GM21526 (cell line): ENCODE data around the gene ADCYAP1R1.

Experiments
- ATAC-seq: cut with Tn5 transposase; IDR thresholded peaks from one replicate; pipeline ENCODE4 v1.9.1; 2021; ENCODE audit warnings: moderate library complexity; ENCODE audit not compliant: unreplicated experiment, low FRiP score

The ADCYAP1R1 gene

DNA sequence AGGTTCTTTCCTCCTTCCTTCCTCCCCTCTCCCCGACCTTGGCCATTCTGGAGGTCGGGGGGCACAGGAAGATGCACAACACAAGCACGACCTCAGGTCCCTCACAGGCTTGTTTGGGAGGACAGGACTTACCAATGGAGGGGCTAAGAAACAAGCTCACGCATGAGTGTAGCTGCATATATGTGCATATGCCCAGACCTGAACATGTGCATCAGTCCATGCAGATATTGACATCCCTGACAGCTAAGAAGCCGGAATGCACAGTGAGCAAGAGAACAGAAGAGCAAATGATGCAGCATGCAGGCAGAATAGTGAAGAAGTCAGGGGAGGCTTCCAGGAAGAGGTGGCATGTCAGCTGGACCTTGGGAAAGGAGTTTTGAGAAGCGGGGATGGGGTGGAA lies 28.7 kb downstream of the ADCYAP1R1 start:
- no peak for ATAC-seq

DNA sequence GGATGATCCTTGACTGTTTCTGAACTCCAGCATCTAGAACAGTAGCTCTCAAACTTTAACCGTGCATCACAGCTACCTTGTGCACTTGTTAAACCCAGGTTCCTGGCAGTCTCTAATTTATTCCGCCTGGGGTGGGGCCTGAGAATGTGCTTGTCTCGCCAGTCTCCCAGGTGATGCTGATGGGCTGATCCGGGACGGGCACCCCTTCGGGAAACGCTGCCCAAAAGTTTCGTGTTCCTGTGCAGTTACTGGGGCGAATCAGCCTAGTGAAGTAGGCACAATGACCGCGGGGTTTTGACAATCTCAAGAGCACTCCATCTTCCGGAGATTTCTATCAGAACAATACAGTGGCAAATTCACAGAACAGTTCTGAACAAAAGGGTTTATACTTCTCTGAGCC lies 29.9 kb downstream of the ADCYAP1R1 start:
- no peak for ATAC-seq

DNA sequence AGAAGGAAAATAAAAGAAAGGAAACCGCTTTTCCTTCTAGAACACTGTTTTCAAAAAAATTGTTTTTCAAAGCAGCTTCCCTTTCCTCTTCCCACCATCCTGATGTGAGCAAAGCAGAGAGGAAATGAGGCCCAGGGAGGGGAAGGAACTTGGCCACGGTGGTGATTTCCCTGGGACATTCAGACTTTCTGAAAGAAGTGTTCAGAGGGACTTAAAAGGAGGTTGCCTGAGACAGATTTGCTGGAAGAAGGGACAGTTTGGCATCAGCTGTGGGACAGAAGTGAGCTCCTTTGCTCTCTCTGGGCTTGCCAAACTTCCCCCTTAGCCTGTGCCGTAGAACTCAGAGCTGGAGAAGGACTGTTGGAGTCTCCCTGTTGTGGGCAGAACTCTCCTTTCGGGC lies 30.3 kb downstream of the ADCYAP1R1 start:
- ATAC-seq = no peak

DNA sequence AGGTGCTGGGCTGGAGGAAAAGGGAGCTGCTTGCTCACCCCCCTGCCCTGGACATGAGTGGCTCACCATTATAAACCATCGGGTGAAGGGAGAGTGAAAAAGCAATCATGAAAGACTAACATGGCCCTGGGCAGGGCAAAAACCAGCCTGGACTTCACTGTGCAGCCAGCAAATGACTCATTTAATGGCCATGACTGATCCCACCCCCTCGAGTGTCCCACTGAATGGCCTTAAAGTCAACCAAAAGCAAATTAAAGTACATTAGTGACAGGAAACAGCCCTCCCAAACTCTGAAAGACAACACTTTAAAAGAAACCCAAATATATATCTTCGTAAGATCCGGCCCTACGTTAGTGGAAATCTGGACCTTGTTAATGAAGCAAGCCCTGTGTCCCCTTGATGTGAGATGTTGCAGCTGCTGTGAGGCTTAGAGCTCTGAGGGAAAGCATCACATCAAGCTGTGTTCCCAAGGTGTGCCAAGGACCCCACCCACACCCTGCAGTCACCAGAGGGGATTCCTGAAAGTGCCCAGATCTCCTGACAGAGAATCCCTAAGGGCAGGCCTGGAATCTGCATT lies 31.2 kb downstream of the ADCYAP1R1 start:
- ATAC-seq = no peak

DNA sequence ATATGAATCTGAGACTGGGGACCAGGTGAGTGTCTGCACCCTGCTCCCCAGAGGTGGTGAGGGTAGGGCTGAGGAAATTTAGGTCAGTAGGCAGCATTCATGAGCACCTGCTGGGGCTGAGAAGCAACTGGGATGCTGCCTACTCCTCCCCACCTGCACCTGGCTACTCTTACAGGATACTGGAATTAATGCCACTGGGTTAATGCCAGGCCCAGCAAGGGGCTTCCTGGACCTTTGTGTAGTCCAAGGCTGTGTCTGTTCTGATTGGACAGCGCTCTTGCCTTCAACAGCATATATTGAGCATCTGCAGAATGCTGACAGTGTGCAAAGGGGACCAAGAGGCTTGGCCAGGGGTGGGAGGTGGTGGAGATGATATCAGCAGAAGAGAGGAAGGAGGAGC lies 32.1 kb downstream of the ADCYAP1R1 start:
- no peak for ATAC-seq

DNA sequence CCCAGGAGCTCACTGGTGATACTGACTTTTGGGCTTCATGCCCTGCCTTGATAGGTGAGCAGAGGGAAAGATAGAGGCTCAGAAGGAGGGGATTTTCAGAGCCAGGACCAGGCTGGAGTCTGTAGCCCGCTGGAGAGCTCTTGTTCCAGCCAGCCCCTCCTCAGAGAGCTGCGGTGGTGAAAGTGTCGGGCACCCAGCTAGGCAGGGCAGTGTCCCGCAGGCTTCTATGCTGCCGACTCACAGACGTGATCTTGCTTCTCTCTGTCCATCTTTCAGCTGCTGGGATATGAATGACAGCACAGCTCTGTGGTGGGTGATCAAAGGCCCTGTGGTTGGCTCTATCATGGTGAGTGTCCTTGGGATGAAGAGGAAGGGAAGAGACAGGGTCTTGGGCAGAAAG lies 35.2 kb downstream of the ADCYAP1R1 start:
- ATAC-seq = no peak

DNA sequence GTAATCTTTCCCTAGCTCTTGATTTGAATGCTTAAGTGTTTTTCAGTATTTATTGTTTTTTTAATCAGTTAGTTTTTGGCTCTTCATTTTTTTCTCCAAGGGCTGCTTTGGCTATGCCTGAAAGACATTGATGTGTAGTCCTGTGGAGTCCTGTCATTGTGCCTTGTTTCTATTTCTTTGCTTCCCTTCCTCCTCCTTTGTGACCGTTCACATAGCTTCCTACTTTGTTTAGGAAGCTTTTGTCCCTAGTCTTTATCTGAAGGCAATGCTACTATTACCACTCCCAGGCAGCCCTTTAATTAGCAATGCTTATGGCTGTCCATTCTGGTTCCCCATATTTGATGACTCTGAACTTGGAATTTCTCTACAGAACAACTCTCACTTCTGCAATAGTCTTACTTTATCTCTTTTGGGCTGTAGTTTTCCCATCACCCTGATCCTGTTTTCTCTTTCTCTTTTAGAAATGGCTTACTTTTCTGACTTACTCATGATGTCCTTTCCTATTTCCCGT lies 39.9 kb downstream of the ADCYAP1R1 start:
- ATAC-seq = no peak

DNA sequence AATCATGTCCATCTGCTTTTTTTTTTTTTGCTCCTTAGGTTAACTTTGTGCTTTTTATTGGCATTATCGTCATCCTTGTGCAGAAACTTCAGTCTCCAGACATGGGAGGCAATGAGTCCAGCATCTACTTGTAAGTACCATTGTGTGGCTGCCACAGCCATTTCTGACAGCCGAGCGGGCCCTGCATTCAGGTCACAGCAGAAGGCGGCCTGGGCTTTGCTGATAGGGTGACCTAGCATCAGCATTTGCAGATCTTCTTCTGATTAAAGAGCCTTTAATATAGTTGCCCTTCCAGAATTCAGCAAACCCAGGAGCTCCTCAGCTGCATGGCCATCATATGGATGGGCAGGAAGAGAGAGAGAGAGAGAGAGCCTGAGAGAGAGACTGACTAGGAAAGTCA lies 40.5 kb downstream of the ADCYAP1R1 start:
- no peak for ATAC-seq

DNA sequence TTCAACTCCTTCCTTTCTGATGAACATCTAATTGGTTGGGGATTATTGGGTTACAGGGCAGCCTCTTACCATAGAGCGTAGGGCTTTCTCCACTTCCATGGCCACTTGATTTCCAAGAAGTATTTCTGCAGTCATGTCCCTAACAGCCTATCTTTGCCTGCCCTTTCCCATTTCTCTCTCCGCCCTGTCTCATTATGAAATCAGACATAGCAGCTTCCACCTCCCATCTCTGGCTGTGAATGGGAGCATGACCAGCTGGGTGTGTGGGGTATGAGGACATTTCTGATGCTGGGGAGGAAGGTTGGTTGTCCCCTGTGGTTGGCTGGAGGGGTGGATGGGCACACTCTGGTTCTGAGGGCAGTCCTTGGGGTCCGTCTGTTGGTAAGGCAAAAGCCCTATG lies 41.2 kb downstream of the ADCYAP1R1 start:
- ATAC-seq = no peak

DNA sequence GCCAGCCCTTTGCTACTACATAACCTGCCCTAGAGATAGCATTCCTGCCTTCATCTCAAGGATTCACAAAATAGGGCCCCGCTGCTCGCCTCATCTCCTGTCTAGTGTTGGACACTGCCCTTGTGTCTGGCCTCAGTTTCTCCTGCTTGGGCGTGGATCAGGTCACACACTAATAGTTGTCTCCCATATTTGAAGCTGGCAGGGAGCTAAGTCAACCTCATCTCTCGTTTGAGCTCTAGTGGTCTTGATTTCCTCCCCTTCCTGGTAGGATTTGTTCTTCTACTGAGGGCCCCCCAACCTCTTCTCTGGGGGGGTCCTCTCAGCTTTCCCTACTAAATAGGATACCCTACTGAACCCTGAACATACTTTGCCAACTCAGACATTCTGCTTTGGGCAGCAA lies 42.2 kb downstream of the ADCYAP1R1 start:
- no peak for ATAC-seq

DNA sequence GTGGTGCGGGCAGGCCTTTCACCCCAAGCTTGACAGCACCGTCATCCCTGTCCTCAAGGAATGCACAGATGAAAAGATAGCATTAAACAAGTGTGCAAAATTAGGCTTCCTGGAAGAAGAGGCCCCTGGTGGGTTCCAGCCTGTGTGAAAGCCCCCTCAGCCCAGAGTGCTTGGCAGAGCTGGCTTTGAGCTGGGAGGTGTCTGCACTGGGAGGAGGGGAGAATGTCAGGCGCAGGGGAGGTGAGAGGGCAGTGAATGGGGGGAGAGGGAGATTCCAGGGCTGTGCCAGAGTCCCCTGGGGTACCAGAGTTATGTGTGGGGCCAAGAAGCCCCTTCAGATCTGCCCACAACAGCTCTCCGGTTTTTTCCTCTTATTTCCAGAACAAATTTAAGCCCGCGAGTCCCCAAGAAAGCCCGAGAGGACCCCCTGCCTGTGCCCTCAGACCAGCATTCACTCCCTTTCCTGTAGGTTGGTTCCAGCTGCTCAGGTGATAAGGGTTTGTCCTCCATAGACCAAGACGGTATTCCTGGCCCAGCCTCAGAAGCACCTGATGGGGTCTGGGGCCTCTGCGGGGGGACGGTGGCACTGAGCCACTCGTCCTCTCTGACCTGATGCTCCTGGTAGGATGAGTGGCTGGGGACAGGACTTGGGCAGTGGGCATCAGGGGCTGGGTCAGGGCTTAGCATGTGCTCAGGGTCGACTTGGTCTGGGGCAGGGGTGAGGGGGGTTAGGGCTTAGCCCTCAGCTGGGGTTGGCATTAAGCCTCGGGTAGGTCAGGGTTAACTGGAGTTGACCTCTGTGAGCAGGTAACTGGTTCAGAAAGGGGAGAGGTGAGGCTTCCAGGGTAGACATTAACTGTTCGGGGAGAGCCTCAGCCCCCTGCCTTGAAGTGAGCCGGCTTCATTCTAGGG lies 43.4 kb downstream of the ADCYAP1R1 start:
- no peak for ATAC-seq

DNA sequence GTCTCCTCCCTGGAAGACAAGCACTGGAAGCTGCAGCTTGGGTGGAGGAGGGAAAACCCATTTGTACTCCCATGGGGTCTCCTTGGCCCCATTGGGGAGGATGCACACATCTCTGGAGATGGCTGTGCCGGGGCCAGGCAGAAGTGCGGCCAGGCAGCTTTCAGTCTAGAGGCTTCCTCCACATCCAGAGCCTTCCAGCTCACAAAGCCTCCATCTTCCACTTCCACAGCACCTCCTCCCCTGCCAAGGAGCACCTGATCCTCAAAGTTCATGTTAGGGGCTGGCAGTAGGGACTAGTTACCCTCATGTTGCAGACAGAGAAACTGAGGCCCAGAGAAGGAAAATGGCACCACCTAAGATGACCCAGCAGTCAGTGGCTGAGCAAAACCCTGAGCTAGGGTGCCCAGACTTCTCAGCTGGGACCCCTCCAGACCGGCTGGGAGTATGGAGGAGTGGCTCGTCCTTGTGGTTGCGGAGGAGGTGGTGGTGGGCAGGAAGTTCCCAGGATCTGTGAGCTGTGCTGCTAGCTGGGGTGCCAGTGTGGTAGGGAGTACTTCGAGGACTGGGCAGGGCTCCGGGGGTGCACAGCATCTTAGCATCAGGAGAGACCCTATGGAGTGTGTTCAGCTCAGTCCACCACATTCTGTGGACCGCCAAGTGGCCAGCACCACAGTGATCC lies 44.2 kb downstream of the ADCYAP1R1 start:
- no peak for ATAC-seq

DNA sequence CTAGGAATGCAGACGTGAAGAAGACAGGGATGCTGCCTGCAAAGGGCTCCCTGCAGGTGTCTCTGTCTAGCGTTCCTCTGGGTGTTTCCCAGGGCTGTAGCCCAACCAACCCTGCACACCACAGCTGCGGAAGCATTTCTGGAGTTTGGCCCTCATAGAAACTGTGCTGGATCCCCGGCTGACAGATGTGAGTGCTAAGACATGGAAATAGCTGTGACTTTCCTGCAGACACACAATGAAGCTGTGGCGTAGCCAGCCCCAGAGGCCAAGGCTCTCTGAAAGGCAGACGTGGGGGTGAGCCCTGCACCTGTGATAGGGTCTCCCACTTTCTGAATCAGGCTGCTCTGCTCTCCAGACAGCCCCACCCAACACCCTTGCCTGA lies 44.8 kb downstream of the ADCYAP1R1 start:
- ATAC-seq = no peak

DNA sequence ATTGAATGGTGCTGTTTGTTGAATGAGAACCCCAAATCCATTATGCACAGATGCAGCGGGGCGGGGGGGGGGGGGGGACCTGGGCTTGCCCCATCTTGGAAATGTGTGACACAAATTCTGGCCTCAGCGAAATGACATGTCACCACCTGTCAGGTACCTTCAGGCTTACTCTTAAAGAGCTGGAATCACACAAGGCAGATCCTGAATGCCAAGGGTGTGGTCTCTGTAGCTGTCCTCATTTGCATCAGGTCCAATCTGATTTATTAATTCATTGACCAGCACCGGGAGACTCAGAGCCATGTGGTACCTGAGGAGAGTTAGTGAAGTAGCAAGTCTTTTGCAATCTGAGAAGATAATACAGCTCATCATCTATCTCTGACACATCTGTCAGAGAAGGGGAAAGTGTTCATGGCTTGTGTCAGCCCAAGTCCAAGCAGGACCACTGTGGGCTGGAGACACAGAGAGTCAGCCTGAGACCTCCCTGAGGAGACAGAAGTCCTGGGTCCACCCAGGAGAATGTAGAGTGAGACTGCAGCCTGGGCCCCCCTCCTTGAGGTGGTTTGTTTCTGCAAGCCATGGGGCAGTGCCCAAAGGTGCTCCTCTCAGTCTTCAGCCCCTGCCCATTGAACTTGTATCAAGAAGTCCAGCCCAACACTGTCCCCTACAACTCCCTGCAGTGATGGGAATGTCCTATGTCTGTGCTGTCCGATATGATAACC lies 46.7 kb downstream of the ADCYAP1R1 start:
- no peak for ATAC-seq

DNA sequence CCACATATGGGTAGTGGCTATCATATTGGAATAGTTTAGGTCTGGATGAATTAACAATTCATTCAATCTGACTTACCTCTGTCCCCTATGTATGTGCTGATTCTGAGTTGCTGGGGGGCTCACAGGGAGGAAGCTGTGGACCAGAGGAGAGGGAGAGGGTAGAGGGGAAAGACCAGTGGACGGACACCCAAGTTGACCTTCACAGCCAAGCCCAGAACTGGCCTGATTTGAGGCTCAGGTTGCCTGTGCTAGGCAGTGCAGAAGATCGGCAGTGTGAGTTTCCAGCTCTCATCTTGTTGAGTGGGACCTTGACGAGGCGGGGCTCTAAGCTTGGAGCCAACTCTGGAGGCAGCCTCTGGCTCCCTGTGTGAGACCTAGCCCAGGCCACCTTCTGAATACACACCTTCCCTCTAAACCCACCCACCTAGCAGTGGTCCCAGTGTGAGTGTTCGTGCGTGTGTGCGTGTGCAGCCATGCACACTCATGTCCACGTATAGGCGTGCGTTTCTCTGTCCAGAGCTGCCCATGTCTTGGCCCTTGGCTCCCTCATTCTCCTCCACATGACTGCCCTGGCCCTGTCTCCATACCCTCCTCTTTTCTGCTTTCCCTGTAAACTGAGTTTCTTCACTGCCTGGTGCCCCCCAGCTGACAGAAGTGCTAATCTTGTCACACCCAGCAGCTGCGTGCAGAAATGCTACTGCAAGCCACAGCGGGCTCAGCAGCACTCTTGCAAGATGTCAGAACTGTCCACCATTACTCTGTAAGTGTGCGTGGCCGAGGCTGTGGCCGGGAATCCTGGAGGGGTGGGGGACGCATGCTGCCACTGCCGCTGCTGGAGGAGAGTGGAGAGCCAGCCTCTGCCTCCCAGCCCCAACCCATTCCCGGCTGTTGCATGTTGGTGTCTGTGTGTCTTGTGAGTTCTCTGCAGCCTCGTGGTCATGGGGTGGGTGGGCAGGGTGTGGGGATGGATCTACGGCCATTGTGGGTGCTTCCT lies 47.6 kb downstream of the ADCYAP1R1 start:
- no peak for ATAC-seq

DNA sequence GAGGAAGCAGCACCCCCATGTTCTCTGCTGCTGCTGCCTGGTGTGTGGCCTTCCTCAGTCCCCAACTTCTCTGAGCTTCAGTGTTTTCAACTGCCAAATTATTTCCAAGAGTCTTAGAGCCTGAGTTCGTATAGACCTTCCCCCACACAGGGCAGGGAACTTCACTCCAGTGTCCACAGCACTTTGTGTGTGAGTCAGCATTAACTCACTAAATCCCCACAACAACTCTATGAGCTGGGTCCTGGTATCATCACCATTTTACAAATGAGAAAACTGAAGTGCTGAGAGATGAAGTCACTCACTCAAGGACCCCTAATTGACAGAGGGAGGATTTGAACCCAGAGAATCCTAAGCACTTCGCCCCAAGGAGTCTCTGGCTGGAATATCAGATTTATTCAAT lies 48.3 kb downstream of the ADCYAP1R1 start:
- no peak for ATAC-seq

DNA sequence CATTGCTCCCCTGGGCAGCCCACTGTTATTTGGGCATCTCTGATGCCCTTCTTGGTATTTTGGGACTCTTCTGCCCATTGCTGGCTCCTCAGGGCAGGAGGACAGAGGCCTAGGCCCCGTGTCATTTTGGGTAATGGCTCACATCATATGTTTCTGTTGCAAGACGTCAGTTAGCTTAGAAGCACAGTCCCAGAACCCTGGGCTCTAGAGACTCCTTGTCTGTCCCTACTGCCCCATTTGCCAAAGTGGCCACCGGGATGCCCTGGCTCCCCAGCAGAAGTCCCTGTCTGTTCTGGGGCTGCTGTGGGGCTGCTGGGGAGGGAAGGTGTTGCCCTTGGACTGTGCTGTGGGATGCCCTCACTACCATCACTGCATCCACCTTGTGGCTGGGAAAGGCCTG lies 48.8 kb downstream of the ADCYAP1R1 start:
- ATAC-seq = no peak

DNA sequence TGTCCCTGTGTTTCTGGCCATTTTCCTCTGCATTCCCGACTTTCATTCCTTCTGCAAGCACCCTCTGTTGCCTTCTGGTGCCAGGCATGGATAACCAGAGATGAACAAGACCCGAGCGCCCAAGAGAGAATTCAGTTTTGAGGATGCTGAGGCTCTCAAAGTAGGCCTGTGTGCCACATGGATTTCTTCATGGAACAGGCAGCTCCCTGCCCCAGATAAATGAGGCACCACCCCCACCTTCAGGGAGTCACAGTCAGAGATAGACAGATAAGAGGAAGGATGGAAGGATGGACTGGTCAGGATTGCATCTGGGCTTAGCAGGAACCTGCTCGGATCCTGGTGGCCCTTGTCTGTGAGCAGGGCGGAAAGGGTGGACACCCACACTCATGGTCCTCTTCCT lies 49.4 kb downstream of the ADCYAP1R1 start:
- no peak for ATAC-seq

DNA sequence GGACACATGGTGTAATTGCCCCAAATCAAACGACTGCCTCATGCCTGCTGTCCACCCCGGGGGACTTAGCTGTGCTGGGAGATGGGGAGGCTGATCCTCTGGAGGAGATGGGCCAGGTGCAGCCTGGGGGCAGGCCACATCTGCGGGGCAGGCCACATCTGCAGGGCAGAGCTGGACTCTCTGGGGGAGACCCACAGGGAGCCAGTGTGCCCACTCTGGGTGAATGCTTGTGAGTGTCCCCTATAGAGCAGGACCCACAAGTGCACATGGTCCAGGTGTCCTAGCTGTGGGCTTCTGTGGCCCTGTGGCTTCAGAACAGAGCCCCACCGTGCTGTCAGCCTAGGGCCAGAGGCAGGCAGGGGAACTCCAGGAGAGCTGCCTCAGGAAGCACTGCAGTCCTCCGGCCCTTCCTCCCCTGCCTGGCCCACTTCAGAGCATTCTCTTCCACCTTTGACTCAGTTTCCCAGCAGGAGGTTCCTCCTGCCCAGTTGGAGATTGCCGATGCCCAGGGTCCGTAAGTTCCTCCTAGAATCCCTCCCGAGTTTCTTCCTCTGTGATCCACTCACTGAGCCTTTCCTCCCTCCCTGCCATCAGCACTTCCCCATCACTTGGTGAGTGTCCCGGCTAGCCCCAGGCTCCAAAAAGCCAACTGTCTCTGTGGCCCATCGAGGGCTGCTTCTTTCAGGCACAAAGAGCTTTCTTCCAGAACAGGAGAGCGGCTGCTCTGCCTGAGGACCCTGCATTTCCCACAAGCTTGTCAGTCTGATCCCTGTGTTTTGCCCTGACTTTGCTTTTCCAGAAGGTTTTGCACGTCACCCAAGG lies 50.3 kb downstream of the ADCYAP1R1 start:
- ATAC-seq = no peak
